ENCODE results near the gene QRFPR.
"Not testable (repeated sequence)": the region's sequence is repeated elsewhere in the genome, so short reads cannot be mapped to it uniquely, and the experiment has no call there.

QRFPR gene

GRCh38 chr4:121324331-121324730 lies 56.5 kb downstream of the QRFPR start:
- no peak for DNase-seq (ENCODE audit: low read depth)
- TF ChIP-seq CTCF (IDR thresholded peaks at IDR 0.05; ENCODE audit: control insufficient read depth, extremely low read depth, insufficient read depth) = no peak
- H3K4me3 ChIP-seq (ENCODE audit: low read depth, low read length) = no peak overlapping the region

GRCh38 chr4:121321466-121321865 lies 59.4 kb downstream of the QRFPR start:
- no peak overlapping the region for H3K4me3 ChIP-seq (ENCODE audit: low read depth, low read length)
- no peak for DNase-seq (ENCODE audit: low read depth)
- TF ChIP-seq CTCF (IDR thresholded peaks at IDR 0.05; ENCODE audit: control insufficient read depth, extremely low read depth, insufficient read depth) = no peak

GRCh38 chr4:121316091-121316490 lies 64.7 kb downstream of the QRFPR start:
- no peak for TF ChIP-seq CTCF (IDR thresholded peaks at IDR 0.05; ENCODE audit: control insufficient read depth, extremely low read depth, insufficient read depth)
- no peak overlapping the region for H3K4me3 ChIP-seq (ENCODE audit: low read depth, low read length)
- DNase-seq (ENCODE audit: low read depth) = no peak

GRCh38 chr4:121313430-121313829 lies 67.4 kb downstream of the QRFPR start:
- H3K4me3 ChIP-seq (ENCODE audit: low read depth, low read length); DNase-seq (ENCODE audit: low read depth): not testable (repeated sequence)

GRCh38 chr4:121308828-121309227 lies 72.0 kb downstream of the QRFPR start:
- TF ChIP-seq CTCF (IDR thresholded peaks at IDR 0.05; ENCODE audit: control insufficient read depth, extremely low read depth, insufficient read depth) = no peak
- DNase-seq (ENCODE audit: low read depth) = no peak
- H3K4me3 ChIP-seq (ENCODE audit: low read depth, low read length) = no peak overlapping the region

GRCh38 chr4:121308328-121308663 lies 72.5 kb downstream of the QRFPR start:
- no peak for DNase-seq (ENCODE audit: low read depth)
- no peak overlapping the region for H3K4me3 ChIP-seq (ENCODE audit: low read depth, low read length)
- no peak for TF ChIP-seq CTCF (IDR thresholded peaks at IDR 0.05; ENCODE audit: control insufficient read depth, extremely low read depth, insufficient read depth)

GRCh38 chr4:121307445-121308327 lies 73.1 kb downstream of the QRFPR start:
- no peak overlapping the region for H3K4me3 ChIP-seq (ENCODE audit: low read depth, low read length)
- DNase-seq (ENCODE audit: low read depth) = peak; percentile 1
- TF ChIP-seq CTCF (IDR thresholded peaks at IDR 0.05; ENCODE audit: control insufficient read depth, extremely low read depth, insufficient read depth) = peak; percentile 57

Data from LNCaP clone FGC (cell line).